IMR-90 (cell line): ENCODE measurements around the gene PLAA.

Experiments used
- BHLHE40 ChIP-seq: fragments of 150-350 bp; IDR thresholded peaks from 2 replicates; pipeline ENCODE4 v1.6.1; 2016; ENCODE audit warnings: mild to moderate bottlenecking, low read depth, low read length
- CEBPB ChIP-seq: IDR thresholded peaks from 2 replicates; pipeline ENCODE4 v1.6.1; 2012; ENCODE audit warnings: low read depth, low read length, improper control_type of control experiment
- MAFK ChIP-seq: IDR thresholded peaks from 2 replicates; pipeline ENCODE4 v1.6.1; 2012; ENCODE audit warnings: low read depth, low read length, improper control_type of control experiment
- NFE2L2 ChIP-seq: fragments of 150-350 bp; IDR thresholded peaks from 2 replicates; pipeline ENCODE4 v1.6.1; 2016; ENCODE audit warnings: low read depth, mild to moderate bottlenecking, low read length
- POLR2A ChIP-seq: IDR thresholded peaks from 2 replicates; pipeline ENCODE4 v1.6.1; 2012; ENCODE audit warnings: mild to moderate bottlenecking, low read depth, low read length
- RAD21 ChIP-seq: IDR thresholded peaks from 2 replicates; pipeline ENCODE4 v1.6.1; 2012; ENCODE audit warnings: low read length, improper control_type of control experiment
- RCOR1 ChIP-seq: IDR thresholded peaks from 2 replicates; pipeline ENCODE4 v1.6.1; 2012; ENCODE audit warnings: mild to moderate bottlenecking, low read length, improper control_type of control experiment; ENCODE audit not compliant: insufficient replicate concordance
- TF ChIP-seq, protein P1 (sequence below): conservative IDR thresholded peaks from 2 replicates; pipeline ENCODE4 v1.5.1; 2012; ENCODE audit warnings: mild to moderate bottlenecking, low read depth, low read length, improper control_type of control experiment

DNA sequence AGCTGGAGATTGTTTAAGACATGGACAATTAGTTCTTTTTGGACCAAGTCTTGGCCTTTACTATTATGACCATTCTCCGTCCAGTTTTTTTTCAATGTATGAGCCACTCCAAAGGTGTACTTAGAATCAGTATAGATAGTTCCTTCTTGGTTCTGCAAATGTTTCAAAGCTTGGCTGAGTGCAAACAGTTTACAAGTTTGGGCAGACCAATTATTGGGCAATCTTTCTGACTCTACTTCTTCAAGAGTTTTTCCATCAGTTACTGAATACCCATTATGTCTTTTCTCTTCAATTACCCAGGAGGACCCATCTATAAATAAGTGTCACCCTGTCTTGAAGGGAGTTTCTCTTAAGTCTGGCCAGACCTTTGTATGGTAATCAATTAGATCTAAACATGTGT, 24.7 kb upstream of the PLAA start:
- TF ChIP-seq, protein P1, sequence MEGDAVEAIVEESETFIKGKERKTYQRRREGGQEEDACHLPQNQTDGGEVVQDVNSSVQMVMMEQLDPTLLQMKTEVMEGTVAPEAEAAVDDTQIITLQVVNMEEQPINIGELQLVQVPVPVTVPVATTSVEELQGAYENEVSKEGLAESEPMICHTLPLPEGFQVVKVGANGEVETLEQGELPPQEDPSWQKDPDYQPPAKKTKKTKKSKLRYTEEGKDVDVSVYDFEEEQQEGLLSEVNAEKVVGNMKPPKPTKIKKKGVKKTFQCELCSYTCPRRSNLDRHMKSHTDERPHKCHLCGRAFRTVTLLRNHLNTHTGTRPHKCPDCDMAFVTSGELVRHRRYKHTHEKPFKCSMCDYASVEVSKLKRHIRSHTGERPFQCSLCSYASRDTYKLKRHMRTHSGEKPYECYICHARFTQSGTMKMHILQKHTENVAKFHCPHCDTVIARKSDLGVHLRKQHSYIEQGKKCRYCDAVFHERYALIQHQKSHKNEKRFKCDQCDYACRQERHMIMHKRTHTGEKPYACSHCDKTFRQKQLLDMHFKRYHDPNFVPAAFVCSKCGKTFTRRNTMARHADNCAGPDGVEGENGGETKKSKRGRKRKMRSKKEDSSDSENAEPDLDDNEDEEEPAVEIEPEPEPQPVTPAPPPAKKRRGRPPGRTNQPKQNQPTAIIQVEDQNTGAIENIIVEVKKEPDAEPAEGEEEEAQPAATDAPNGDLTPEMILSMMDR = no peak
- TF ChIP-seq POLR2A (no peak), CEBPB (no peak), RAD21 (no peak), BHLHE40 (no peak), MAFK (no peak), RCOR1 (no peak), NFE2L2 (no peak)
